Kidney glomerular epithelial cell (primary cell): ENCODE data around the gene MATN4.

ENCODE experiments used
- DNase-seq: peaks from one replicate; lab custom pipeline; 2025; lab: John Stamatoyannopoulos, UW

MATN4 gene

DNA sequence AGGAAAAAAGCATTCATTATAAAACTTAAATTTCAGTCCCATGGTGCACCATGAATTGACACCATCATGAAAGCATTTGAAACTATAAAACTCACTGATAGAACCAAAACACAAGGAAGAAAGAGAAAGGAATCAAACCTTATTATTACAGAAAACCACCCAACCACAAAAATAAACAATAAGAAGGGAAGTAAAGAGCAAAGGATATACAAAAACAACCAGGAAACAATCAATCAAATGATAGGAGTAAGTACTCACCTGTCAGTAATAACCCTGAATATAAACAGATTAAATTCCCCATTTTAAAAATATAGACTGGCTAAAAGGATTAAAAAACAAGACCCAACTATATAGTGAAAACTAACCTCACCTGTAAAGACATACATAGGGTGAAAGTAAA lies 59.5 kb downstream of the MATN4 start:
- no peak for DNase-seq

DNA sequence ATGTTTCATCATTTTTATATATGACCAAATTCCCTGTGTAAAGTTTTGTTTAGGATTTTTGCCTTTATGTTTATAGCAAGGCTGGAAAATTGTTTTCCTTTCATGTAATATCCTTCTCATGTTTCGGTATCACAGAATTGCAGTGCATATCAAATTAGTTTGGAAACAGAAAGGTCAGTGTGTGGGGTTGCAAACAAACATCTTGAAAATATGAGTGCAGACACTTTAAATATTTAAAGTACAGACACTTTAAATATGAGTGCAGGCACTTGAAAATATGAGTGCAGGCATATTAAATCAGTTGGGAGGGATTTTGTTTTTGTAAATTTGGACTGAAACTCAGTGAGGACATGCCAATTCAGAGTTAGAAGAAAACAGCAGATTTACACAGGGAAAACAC lies 60.2 kb downstream of the MATN4 start:
- DNase-seq: no peak

DNA sequence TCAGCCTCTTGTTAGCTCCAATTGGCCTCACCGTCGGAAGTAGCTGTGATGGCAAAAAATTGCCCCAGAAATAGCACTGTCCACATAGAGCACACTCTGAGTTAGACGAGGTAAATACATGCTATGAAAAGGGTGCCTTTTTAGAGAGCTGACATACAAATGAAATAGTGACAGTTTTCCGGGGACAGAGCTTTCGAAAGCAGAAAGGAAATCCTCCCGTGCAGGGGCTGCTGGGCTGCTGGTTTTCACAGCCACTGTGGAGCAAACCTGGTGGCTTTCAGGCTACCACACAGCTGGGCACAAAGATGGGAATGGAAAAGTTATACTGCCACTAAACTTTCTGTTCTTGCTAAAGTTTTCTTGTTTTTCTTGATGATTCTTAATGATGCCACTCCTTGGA lies 62.0 kb downstream of the MATN4 start:
- no peak for DNase-seq
